ENCODE measurements around the gene PLD5.
"Not testable (repeated sequence)": the region's sequence is repeated elsewhere in the genome, so short reads cannot be mapped to it uniquely, and the experiment has no call there.

The PLD5 gene

GRCh38 chr1:242470774-242471173 lies 53.7 kb downstream of the PLD5 start:
- H3K9me3 Mint-ChIP-seq: no peaks in the 10 kb centered on the region
- H3K36me3 Mint-ChIP-seq (ENCODE audit: low read depth): no peaks in the 10 kb centered on the region
- H3K27ac Mint-ChIP-seq: no peak overlapping the region

GRCh38 chr1:242468784-242469183 lies 55.7 kb downstream of the PLD5 start:
- no peaks in the 10 kb centered on the region for H3K9me3 Mint-ChIP-seq
- DNase-seq: no peak
- H3K27me3 Mint-ChIP-seq (ENCODE audit: low read depth, poor library complexity): peaks cover 7% of the 10 kb centered on the region
- no peak for TF ChIP-seq CTCF (IDR thresholded peaks at IDR 0.05)
- H3K4me1 Mint-ChIP-seq: peaks cover 5% of the 10 kb centered on the region
- no peak overlapping the region for H3K27ac Mint-ChIP-seq
- H3K36me3 Mint-ChIP-seq (ENCODE audit: low read depth): no peaks in the 10 kb centered on the region
- H3K4me3 Mint-ChIP-seq: no peak overlapping the region

More at GRCh38 chr1:242470774-242471173, 53.7 kb downstream of the PLD5 start:
- H3K27me3 Mint-ChIP-seq (ENCODE audit: low read depth, poor library complexity): peaks cover 5% of the 10 kb centered on the region
- TF ChIP-seq CTCF (IDR thresholded peaks at IDR 0.05): no peak
- peaks cover 5% of the 10 kb centered on the region for H3K4me1 Mint-ChIP-seq
- no peak for DNase-seq
- H3K4me3 Mint-ChIP-seq: no peak overlapping the region

- peak; percentile 75 for TF ChIP-seq CTCF (IDR thresholded peaks at IDR 0.05)
- peaks cover 5% of the 10 kb centered on the region for H3K4me1 Mint-ChIP-seq
- no peaks in the 10 kb centered on the region for H3K9me3 Mint-ChIP-seq
- no peaks in the 10 kb centered on the region for H3K36me3 Mint-ChIP-seq (ENCODE audit: low read depth)
- peaks cover 7% of the 10 kb centered on the region for H3K27me3 Mint-ChIP-seq (ENCODE audit: low read depth, poor library complexity)
- peak; percentile 58 for DNase-seq
- no peak overlapping the region for H3K4me3 Mint-ChIP-seq
- no peak overlapping the region for H3K27ac Mint-ChIP-seq
These were observed 56.8 kb downstream of the PLD5 start for GRCh38 chr1:242467556-242468145.

DNA sequence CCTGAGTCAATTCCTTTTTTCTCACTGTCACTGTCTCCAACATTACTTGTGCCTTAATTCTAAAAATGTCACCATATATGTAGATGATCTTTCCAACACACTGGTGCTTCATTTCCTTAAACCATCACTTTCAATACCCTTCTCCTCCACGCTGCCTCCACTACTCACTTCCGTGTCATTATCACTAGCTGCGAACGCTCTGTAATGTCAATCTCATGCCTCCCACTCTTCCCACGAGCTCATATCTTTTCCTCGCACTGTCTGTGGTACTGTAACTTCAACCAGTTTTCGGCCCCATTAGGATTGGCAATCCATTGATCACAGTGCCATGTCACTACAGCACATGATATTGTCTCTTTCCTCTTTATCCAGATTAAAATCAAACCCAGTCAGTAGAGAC lies 61.6 kb downstream of the PLD5 start:
- no peak overlapping the region for H3K27ac Mint-ChIP-seq
- no peak for TF ChIP-seq CTCF (IDR thresholded peaks at IDR 0.05)
- no peaks in the 10 kb centered on the region for H3K4me1 Mint-ChIP-seq
- no peaks in the 10 kb centered on the region for H3K36me3 Mint-ChIP-seq (ENCODE audit: low read depth)
- peaks cover 13% of the 10 kb centered on the region for H3K27me3 Mint-ChIP-seq (ENCODE audit: low read depth, poor library complexity)
- DNase-seq: no peak
- H3K4me3 Mint-ChIP-seq: no peak overlapping the region
- no peaks in the 10 kb centered on the region for H3K9me3 Mint-ChIP-seq

- peaks cover 11% of the 10 kb centered on the region for H3K27me3 Mint-ChIP-seq (ENCODE audit: low read depth, poor library complexity)
- not testable (repeated sequence) for DNase-seq; H3K36me3 Mint-ChIP-seq (ENCODE audit: low read depth); H3K27ac Mint-ChIP-seq; H3K4me1 Mint-ChIP-seq; H3K4me3 Mint-ChIP-seq; H3K9me3 Mint-ChIP-seq
These were observed 64.8 kb downstream of the PLD5 start for GRCh38 chr1:242459740-242460139.

DNA sequence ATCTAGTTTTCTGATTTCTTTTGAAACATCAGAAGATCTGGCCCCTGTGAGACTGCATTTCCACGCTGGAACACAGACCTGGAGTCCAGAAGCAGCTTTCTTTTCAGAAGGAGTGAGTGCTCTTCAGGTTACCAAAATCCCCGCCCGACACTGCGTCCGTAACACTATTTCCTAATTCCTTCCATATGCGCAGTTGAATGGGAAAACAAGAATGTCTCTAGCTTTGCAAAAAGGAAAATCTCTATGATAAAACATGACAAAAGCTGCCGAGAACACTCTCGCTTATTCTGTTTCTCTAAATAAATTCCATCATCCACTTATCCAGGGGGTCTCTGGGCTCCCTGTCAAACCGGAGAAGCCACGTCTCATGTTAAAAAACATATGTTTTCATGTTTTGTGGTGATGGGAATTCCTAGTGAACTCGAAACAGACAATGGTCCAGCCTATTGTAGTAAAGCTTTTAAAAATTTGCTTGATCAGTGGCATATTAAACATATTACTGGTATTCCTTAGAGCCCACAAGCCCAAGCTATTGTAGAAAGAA lies 67.7 kb downstream of the PLD5 start:
- Mint-ChIP-seq H3K9me3 (no peaks in the 10 kb centered on the region), H3K36me3 (ENCODE audit: low read depth) (no peaks in the 10 kb centered on the region), H3K27me3 (ENCODE audit: low read depth, poor library complexity) (peaks cover 13% of the 10 kb centered on the region), H3K4me1 (no peaks in the 10 kb centered on the region), H3K27ac (no peak overlapping the region), H3K4me3 (no peak overlapping the region)
- DNase-seq: no peak
- TF ChIP-seq CTCF (IDR thresholded peaks at IDR 0.05): no peak

All from nephron progenitor cell (in vitro differentiated cells).